ENCODE data around the gene PIRT.

DNA sequence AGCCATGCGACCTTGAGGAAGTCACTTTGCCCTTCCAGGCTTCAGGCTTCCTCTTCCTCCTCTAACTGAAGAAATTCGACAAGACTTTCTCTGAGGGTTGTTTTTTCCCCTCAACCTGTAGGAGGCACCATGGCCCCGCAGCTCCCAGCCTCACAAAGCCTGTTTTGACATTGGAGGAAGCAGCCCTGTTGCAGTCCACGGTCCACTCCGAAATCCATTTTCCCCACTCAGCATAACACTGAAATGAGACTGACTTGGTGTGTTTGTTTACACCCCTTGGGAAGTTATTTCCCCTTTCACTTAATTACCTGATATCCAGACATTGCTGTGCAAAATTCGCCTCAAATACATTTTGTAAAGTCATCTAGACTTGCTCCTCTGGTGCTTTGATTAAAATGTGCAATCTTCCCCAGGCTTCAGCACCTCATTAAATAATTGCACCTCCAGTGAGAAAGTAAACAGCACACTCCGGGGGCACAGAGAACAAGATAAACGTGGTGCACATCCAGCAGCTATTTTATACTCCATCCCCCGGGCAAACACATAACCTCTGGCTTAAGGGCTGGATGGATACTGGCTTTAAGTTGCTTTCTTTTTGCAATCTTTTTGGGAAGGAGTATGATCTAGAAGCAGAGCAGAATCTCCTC is 41.4 kb upstream of the PIRT start:
- TF ChIP-seq, protein P1, sequence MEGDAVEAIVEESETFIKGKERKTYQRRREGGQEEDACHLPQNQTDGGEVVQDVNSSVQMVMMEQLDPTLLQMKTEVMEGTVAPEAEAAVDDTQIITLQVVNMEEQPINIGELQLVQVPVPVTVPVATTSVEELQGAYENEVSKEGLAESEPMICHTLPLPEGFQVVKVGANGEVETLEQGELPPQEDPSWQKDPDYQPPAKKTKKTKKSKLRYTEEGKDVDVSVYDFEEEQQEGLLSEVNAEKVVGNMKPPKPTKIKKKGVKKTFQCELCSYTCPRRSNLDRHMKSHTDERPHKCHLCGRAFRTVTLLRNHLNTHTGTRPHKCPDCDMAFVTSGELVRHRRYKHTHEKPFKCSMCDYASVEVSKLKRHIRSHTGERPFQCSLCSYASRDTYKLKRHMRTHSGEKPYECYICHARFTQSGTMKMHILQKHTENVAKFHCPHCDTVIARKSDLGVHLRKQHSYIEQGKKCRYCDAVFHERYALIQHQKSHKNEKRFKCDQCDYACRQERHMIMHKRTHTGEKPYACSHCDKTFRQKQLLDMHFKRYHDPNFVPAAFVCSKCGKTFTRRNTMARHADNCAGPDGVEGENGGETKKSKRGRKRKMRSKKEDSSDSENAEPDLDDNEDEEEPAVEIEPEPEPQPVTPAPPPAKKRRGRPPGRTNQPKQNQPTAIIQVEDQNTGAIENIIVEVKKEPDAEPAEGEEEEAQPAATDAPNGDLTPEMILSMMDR (IDR thresholded peaks at IDR 0.05): peak in 1 of 2 donors; percentile 21
- TF ChIP-seq POLR2A (IDR thresholded peaks at IDR 0.05): no peak
